DOHH2 (cell line): ENCODE data around the gene KIRREL3.

Source experiments
- H3F3A ChIP-seq: fragments of 200-600 bp; sonication (generic), shearing (Covaris generic); 2 replicates; pipeline ENCODE4 v1.6.0; 2016; ENCODE audit warnings: antibody characterized with exemption, mild to moderate bottlenecking; ENCODE audit not compliant: control insufficient read depth, insufficient read depth
- H3K27ac ChIP-seq: fragments of 200-600 bp; sonication (generic); 2 replicates; pipeline ENCODE4 v1.5.1; 2014; ENCODE audit warnings: low read depth, mild to moderate bottlenecking, low read length, moderate library complexity
- H3K27me3 ChIP-seq: fragments of 200-600 bp; sonication (generic); 2 replicates; pipeline ENCODE4 v1.6.1; 2014; ENCODE audit warnings: mild to moderate bottlenecking, low read length, mixed read lengths; ENCODE audit not compliant: control insufficient read depth
- H3K36me3 ChIP-seq: fragments of 200-600 bp; sonication (generic); 2 replicates; pipeline ENCODE4 v1.6.1; 2014; ENCODE audit warnings: mild to moderate bottlenecking, low read length, moderate library complexity, mixed read lengths; ENCODE audit not compliant: control insufficient read depth
- H3K4me1 ChIP-seq: fragments of 200-600 bp; sonication (generic); 2 replicates; pipeline ENCODE4 v1.6.1; 2014; ENCODE audit warnings: mild to moderate bottlenecking, low read length, mixed read lengths; ENCODE audit not compliant: control insufficient read depth
- H3K4me2 ChIP-seq: fragments of 200-600 bp; sonication (generic); 2 replicates; pipeline ENCODE4 v1.6.0; 2014; ENCODE audit warnings: mild to moderate bottlenecking, low read length, moderate library complexity
- H3K4me3 ChIP-seq: fragments of 200-600 bp; sonication (generic); 2 replicates; pipeline ENCODE4 v1.5.1; 2014; ENCODE audit warnings: mild to moderate bottlenecking, low read length, mixed read lengths
- H3K79me2 ChIP-seq: fragments of 200-600 bp; sonication (generic); 2 replicates; pipeline ENCODE4 v1.6.1; 2014; ENCODE audit warnings: mild to moderate bottlenecking, low read length, mixed read lengths; ENCODE audit not compliant: control insufficient read depth
- H3K9me2 ChIP-seq: fragments of 200-600 bp; sonication (generic); replicated peaks from 2 replicates; pipeline ENCODE4 v1.6.1; 2014; ENCODE audit warnings: mild to moderate bottlenecking, low read length, mixed read lengths; ENCODE audit not compliant: control insufficient read depth
- H3K9me3 ChIP-seq: fragments of 200-600 bp; sonication (generic); 2 replicates; pipeline ENCODE4 v1.6.1; 2014; ENCODE audit warnings: antibody characterized with exemption, low read length, mixed read lengths; ENCODE audit not compliant: control insufficient read depth, insufficient read depth
- H4K20me1 ChIP-seq: fragments of 200-600 bp; sonication (generic); 2 replicates; pipeline ENCODE4 v1.6.0; 2014; ENCODE audit warnings: low read depth, mild to moderate bottlenecking, antibody characterized with exemption, low read length, moderate library complexity; ENCODE audit not compliant: control insufficient read depth, insufficient read depth
- EZH2phosphoT487 ChIP-seq: fragments of 200-600 bp; sonication (generic); IDR thresholded peaks from 2 replicates; pipeline ENCODE4 v1.6.1; 2017; ENCODE audit warnings: borderline replicate concordance, mild to moderate bottlenecking, antibody characterized with exemption, low read length, moderate library complexity, mixed read lengths
- TF ChIP-seq, protein P1 (sequence below): fragments of 200-600 bp; sonication (generic); IDR thresholded peaks from one replicate; pipeline ENCODE4 v1.5.1; 2014; ENCODE audit warnings: antibody characterized with exemption, mild to moderate bottlenecking, low read depth, low read length; ENCODE audit not compliant: poor library complexity, severe bottlenecking

Gene KIRREL3

DNA sequence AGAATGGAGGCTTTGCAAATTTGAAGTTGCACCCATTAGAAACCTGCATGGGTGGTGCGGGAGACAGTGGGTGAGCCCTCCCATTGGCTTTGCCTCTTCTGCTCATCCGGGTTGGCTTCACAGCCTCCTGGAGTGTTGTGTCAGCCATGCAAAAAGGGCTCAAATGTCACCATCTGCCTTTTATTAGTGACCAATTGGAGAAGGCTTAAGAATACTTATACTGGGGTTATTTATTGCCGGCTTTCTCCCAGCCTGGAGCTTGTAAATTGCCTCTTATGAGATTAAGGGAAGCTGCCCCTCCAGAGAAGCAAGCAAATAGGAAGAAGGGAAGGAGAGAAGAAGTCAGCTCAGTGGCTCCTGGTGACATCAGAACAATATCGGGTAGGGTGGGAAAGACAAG lies 462.5 kb downstream of the KIRREL3 start:
- Histone ChIP-seq H3K27ac (no peak overlapping the region), H4K20me1 (no peaks in the 10 kb centered on the region), H3F3A (no peaks in the 10 kb centered on the region), H3K79me2 (no peaks in the 10 kb centered on the region), H3K27me3 (peaks cover 1% of the 10 kb centered on the region; the same call in 1 of the 2 replicates), H3K9me2 (no peaks in the 10 kb centered on the region), H3K4me2 (no peak overlapping the region), H3K4me1 (no peaks in the 10 kb centered on the region), H3K9me3 (no peaks in the 10 kb centered on the region), H3K36me3 (no peaks in the 10 kb centered on the region), H3K4me3 (no peak overlapping the region)
- no peak for TF ChIP-seq EZH2phosphoT487
- TF ChIP-seq, protein P1, sequence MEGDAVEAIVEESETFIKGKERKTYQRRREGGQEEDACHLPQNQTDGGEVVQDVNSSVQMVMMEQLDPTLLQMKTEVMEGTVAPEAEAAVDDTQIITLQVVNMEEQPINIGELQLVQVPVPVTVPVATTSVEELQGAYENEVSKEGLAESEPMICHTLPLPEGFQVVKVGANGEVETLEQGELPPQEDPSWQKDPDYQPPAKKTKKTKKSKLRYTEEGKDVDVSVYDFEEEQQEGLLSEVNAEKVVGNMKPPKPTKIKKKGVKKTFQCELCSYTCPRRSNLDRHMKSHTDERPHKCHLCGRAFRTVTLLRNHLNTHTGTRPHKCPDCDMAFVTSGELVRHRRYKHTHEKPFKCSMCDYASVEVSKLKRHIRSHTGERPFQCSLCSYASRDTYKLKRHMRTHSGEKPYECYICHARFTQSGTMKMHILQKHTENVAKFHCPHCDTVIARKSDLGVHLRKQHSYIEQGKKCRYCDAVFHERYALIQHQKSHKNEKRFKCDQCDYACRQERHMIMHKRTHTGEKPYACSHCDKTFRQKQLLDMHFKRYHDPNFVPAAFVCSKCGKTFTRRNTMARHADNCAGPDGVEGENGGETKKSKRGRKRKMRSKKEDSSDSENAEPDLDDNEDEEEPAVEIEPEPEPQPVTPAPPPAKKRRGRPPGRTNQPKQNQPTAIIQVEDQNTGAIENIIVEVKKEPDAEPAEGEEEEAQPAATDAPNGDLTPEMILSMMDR, result no peak

GRCh38 chr11:126537492-126537891 lies 463.1 kb downstream of the KIRREL3 start:
- no peak for TF ChIP-seq EZH2phosphoT487
- TF ChIP-seq, protein P1, result no peak
- Histone ChIP-seq H3F3A (no peaks in the 10 kb centered on the region), H3K79me2 (no peaks in the 10 kb centered on the region)

GRCh38 chr11:126534141-126534805 lies 466.3 kb downstream of the KIRREL3 start:
- TF ChIP-seq EZH2phosphoT487, result no peak
- TF ChIP-seq, protein P1, result no peak
- Histone ChIP-seq H3K9me3 (no peaks in the 10 kb centered on the region), H3F3A (no peaks in the 10 kb centered on the region)

More at GRCh38 chr11:126537492-126537891, 463.1 kb downstream of the KIRREL3 start:
- no peak overlapping the region for H3K4me3 ChIP-seq
- H4K20me1 ChIP-seq, result no peaks in the 10 kb centered on the region
- no peak overlapping the region for H3K4me2 ChIP-seq
- H3K9me2 ChIP-seq, result no peaks in the 10 kb centered on the region
- H3K4me1 ChIP-seq, result no peaks in the 10 kb centered on the region
- H3K36me3 ChIP-seq, result no peaks in the 10 kb centered on the region
- H3K27ac ChIP-seq, result no peak overlapping the region
- no peaks in the 10 kb centered on the region for H3K9me3 ChIP-seq
- no peaks in the 10 kb centered on the region for H3K27me3 ChIP-seq

More at GRCh38 chr11:126534141-126534805, 466.3 kb downstream of the KIRREL3 start:
- H3K79me2 ChIP-seq, result no peaks in the 10 kb centered on the region
- H3K4me2 ChIP-seq, result no peak overlapping the region
- no peak overlapping the region for H3K27ac ChIP-seq
- H3K4me1 ChIP-seq, result no peaks in the 10 kb centered on the region
- H4K20me1 ChIP-seq, result no peaks in the 10 kb centered on the region
- no peak overlapping the region for H3K4me3 ChIP-seq
- no peaks in the 10 kb centered on the region for H3K9me2 ChIP-seq
- no peaks in the 10 kb centered on the region for H3K27me3 ChIP-seq
- no peaks in the 10 kb centered on the region for H3K36me3 ChIP-seq
